NCI-H2107 (cell line): ENCODE data around the gene GLP2R.

ENCODE experiments used
- DNase-seq: peaks from one replicate; lab custom pipeline; 2025; lab: John Stamatoyannopoulos, UW

The GLP2R gene

DNA sequence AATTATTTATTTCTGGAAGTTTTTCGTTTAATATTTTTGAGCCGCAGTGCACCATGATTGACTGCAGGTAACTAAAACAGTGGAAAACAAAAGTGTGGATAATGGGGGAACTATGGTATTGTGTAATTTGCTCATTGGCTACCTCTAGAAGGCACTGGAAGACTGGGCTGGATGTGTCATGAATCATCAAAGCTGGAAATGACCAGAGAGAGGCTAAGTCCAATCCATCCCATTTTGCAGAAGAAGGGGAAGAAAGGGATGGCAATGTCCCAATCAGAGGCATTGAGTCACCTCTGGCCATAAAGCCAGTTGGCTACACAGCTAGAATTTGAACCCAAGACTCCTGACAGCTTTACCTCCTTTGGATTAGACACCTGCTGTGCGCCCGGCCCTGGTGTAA, 29.3 kb downstream of the GLP2R start:
- no peak for DNase-seq

DNA sequence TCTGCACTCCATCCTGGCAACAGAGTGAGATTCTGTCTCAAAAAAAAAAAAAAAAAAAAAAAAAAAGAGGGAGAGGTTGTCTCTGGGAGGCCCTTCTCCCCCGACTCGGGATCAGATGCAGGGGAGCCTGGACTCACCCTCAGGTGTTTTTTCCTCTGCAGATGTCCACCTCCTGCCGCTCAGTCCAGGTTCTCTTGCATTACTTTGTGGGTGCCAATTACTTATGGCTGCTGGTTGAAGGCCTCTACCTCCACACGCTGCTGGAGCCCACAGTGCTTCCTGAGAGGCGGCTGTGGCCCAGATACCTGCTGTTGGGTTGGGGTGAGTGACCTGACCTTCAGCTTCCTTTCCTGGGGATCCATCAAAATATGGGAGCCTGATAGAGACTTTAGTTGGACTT, 34.1 kb downstream of the GLP2R start:
- DNase-seq, result no peak

DNA sequence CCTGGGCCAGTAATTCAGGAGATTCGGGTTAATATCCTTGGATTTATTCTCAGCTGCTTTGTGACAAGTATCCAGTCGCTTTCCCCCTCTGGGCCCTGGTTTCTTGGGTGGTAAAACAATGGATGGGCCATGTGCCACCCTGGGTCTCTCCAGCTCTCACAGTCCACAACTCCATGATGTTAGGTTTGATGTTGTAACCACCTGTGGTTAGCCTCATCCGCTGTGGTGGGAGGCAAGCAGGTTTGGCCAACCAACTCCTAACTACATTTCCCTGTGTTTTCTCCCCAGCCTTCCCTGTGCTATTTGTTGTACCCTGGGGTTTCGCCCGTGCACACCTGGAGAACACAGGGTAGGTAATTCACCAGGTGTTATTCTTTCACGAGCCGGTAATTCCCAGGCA, 35.1 kb downstream of the GLP2R start:
- no peak for DNase-seq

DNA sequence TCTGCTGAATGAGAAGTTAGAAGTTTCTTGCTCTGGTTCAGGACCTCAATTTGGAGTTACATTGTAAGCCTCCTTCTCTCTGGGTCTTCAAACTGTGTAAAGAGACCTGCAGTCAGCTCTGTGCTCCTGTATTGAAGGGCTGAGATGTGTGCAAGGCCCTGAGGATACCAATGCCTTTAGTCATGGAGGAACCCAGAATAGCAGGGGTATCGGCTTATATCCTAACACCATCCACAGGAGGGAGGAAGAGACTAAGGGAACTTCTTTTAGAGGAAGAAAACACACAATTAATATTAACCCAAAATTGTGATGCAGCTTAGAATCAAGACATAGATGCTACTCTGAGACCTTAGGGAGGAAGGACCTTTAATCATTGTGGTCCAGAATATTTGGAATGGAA, 36.5 kb downstream of the GLP2R start:
- DNase-seq, result no peak

DNA sequence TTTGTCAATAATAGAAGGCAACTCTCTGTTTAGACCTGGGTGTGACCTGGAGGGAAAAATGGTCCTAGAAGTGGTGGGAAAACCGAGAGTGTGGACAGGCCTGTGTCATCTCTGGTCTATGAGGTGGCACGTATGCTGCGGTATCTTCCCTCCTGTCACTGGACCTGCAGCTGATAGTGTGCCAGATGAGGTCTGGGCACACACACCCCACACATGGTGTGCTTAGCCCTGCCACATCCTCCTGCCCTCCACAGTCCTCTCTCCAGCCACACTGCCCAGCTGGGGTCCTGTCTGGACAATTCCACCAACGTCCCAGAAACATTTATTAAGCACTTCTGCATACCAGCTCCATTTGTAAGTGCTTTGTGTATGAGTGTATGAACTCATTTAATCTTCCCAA, 37.2 kb downstream of the GLP2R start:
- no peak for DNase-seq

DNA sequence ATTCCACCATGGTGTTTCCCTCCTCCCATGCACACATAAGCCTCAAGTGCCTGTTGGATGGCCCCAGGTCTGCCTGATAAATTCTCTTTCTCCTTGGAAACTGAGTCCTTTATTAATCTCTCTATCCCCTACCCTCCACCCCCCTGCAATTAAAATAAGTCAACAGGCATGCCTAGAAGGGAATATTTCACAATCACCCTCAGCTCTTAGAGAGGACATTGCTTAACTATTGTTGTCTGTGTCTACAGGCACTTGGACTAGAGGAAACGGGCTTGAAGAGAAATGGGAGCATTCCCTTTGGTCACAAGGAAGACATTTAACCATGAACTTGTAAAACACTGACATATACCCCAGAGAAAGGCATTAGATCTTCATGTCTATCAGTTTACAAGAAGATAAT, 39.9 kb downstream of the GLP2R start:
- DNase-seq, result no peak

DNA sequence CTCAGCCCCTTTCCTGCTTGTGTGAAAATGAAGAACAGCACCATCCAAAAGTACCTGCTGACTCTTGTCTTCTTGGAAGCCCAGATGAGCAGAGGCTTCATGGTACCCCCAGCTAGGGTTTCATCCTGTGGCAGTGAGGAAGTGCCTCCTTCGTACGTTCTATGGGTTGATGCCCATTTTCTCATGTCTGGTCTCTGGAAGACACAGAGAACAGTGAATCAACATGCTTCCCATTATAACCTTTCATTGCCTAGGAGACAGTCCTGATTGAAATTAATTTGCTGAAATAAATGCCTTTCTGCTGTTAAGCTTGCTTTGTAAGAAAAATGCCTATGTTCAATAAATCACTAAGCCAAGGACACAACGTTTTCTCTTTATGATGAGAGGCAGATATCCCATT, 42.8 kb downstream of the GLP2R start:
- no peak for DNase-seq

DNA sequence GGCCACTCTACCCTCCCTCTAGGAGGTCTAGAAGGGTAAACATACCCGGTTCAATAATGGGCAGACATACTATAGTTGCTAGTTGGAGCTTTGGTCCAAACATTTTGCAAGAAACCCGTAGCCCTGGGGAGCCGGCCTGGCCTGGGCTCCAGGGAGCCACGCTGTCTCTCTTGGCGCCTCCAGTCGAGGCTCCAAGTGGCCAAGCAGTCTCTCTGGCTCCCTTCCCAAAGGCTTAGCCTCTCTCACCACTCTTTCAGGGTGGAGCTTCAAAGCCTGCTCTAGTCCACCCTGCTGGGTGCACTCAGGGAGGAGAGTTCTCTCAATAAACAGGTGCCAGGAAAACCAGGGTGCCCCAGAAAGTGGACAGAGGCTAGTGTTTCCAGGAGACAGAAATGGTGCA, 47.1 kb downstream of the GLP2R start:
- DNase-seq, result no peak

DNA sequence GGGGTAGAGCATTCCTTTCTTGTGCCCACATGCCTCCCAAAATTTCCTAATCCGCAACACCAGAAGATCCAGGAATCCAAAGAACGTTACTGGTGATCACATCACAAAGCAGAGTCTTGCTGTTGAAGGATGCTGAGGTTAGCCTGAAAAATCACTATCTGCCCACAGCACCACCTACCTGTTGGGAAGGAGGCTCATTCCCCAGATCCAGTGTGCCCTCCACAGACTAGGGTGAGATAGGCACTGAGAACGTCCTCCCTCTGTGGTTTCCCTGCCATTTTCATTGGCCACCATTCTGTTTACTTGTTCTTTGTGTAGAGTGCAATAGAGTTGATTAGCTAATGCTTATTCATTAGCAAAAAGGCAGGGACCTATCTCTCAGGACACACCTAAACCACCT, 49.0 kb downstream of the GLP2R start:
- no peak for DNase-seq

DNA sequence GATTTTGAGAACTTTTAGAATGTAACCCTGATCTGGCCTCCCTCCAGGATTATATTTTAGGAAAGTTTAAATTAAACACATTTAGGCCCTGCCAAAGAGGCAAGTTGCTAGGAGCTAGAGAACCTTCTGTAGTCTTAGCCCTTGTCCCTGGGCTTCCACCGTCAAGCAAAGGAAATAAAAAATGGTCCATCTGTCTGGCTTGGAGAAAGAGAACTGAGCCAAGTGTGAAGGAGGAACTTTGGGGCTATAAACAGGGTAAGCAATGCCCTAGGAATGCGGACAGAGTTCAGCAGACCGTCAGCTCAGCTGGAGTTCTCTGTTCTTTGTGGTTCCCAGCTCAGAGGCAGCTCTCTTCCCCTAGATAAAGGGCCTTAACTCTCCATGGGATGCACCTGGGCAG, 49.7 kb downstream of the GLP2R start:
- no peak for DNase-seq

DNA sequence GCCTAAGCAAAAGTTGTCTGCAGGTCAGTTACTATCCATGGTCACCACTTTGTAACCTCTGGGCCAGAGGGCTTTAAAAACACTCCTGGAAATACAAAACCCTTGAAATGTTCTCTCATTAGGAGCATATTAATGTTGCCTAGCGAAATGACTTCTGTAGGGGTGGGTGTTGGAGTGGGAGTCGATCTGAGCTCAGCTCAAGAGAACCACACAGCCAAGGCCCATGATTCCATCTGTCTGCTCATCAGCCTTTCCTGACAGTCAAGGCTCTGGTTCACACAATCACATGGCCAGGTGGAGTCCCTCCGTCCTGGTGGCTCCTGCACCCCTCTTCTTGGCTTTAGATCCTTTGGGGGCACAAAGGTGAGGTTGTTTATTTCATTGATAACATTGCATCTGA, 52.6 kb downstream of the GLP2R start:
- DNase-seq, result no peak

DNA sequence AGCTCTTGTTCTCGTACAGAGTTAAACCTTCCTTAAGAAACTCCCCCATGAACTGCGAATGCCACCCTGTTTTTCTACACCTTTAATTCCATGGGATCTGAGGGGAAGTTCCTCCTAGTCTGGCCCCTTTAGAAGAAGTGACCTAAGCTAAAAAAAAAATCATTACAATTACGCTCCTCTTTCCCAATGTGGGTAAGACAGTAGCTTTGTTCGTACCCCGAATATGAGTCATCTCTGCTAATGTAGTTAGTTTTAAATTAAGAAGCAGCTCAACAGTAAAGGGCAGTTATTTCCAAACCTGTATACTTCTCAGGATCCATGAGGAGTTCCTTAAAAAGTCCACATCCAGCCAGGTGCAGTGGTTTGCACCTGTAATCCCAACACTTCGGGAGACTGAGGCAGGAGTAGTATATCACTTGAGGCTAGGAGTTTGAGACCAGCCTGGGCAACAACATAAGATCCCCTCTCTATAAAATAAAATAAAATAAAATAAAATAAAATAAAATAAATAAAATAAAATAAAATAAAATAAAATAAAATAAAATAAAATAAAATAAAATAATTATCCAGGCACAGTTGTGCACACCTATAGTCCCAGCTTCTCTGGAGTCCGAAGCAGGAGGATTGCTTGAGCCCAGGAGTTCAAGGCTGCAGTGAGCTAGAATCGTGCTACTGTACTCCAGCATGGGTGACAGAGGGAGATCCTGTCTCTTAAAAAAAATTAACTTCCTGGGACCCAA, 53.2 kb downstream of the GLP2R start:
- DNase-seq, result no peak

DNA sequence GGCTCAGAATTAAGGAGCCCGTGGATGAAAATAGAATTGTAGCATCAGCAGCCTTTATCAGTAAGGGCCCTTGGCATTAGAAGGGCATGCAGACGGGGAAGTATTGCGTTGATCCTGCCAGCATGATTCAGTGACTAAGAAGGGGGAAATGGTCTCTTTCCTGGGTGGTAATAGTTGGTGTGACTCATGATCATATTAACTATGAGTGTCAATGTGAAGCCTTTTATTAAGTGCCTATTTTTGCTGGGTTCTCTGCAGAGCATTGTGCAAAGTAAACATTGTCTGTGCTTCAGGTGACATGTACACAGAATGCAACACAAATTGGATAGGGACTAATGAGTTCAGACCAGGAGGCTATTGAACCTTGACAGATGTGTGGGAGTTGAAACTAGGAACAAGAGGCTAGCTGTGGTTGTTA, 54.9 kb downstream of the GLP2R start:
- DNase-seq, result no peak

DNA sequence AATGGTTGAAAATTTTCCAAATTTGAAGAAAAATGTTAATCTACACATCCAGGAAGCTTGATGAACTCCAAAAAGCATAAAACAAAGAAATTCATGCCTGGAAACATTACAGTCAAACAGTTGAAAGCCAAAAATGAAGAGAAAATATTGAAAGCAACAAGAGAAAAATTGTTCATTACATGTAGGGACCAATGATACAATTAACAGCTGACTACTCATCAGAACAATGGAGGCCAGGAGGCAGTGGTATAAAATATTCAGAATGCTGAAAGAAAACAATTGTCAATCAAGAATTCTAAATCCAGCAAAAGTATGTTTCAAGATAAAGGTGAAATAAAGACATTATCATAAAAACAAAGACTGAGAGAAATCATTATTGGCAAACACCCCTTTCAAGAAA, 57.7 kb downstream of the GLP2R start:
- no peak for DNase-seq

DNA sequence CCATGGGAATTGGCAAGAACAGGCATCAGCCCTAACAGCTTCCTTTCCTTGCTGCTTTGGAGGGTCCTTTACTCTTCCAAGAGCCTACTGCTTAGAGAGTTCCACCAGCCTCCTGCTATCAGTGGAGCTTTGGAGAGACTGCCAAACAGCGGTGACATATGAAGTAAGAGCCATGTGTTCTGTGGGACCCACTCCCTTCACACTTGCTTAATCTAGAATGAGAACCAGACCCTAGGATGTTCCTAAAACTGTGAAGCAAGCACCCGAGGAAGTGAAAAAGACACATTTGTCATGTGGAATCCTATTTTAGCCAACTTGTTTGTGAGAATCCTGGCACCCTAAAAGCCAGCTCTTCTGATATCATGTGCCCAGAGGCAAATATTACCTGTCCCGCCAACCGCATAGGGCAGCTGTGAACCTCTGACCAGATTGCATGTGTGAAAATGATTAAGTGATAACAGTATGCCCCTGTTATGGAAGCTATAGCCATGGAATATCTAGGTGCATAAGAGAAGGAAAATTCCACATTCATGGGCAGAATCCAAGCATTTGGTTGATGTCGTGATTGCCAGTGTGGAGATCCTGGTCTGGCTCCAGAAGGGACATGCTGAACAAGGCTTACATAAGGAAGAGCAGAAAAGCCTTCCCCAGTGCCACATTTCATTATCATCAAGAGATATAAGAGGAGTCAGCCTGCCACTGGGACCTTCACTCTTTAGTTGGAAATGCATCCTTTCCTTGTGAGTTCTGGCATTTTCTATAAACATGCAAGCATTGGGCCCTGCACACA, 60.6 kb downstream of the GLP2R start:
- no peak for DNase-seq

DNA sequence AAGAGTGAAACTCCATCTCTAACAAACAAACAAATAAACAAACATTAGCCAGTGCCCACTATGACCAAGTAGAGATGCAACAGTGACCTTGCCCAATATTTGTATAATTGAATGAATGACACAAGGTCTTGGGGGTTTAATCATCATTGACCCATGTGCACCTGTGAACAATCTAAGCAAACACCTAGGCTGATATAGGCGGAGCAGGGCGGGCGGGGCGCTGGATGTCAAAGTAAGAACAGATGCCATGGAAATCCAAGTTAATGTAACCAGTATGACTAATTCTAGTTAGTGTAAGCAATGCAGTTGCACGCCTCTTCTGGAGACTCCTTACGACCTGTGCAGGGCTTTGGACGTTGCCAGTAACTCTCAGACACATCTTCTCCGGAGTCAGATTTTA, 61.8 kb downstream of the GLP2R start:
- no peak for DNase-seq

DNA sequence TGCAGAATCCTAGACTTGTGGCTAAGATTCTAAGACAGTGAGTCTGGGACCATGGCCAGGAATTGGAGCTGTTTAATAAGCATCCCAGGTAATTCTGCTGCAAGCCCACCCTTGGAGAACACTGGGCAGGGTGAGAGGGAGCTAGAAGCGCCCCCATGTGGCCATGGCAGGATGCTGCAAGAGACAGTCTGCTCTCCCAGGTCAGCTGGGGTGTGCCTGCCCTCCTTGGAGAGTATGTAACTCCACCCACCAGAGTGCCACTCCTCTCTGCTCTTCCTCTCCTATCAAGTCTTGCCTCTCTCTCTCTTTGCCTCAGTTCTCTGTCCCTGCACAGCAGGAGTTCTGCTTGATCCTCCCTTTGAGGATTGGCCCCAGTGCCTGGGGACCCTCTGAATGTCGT, 64.4 kb downstream of the GLP2R start:
- DNase-seq, result no peak

DNA sequence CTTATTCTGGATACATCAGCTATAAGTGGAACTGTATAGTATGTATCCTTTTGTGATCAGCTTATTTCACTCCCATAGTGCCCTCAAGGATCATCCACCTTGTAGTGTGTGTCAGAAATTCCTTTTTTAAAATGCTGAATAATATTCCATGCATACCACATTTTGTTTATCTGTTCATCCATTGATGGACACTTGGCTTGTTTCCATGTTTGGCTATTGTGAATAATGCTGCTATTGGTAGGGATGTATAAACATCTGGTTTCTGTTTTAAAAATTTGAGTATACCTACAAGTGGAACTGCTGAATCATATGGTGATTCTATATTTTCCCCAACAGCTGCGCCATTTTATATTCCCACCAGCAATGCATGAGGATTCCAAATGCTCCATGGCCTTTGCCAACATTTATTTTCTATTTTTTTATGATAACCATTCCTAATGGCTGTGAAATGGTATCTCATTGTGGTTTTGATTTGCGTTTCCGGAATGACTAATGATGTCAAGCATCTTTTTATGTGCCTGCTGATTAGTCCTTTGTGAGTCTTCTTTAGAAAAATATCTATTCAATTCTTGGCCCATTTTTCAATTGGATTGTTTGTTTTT, 67.8 kb downstream of the GLP2R start:
- no peak for DNase-seq

DNA sequence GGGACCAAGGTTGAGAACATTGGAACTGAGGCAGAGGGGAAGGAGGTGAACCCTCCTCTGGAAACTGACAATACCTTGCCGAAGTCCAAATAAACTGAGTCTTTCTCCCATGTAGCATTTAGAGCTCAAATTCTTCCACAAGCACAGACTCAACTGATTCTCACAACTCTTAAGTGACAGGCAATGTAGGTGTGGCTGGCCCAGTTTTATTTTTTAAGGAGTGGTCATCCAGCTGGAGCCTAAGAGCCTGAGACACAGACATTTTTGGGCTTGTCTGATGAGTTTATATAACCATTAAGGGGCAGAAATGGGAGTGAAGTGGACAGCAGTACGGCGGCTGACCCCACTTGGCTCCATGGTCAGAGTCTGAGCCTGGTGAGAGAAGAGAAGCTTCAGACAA, 68.5 kb downstream of the GLP2R start:
- no peak for DNase-seq

DNA sequence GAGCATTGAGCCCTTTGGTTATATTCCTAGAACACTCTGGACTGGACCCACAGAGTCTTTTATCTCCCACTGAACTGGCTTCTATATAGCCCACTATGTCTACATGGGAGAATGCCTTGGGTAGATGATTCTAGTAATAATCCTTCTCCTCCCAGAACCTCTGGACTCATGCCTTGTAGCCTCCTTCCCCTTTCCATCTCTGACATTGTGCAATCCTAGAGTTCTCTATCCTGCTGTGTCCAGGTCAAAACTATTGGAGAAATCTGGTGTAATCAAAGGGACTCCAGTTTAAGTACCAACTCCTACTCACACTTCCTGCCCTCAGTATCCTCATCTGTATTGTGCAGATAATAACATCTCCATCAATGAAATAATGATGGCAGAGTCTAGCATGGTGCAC, 70.2 kb downstream of the GLP2R start:
- no peak for DNase-seq

DNA sequence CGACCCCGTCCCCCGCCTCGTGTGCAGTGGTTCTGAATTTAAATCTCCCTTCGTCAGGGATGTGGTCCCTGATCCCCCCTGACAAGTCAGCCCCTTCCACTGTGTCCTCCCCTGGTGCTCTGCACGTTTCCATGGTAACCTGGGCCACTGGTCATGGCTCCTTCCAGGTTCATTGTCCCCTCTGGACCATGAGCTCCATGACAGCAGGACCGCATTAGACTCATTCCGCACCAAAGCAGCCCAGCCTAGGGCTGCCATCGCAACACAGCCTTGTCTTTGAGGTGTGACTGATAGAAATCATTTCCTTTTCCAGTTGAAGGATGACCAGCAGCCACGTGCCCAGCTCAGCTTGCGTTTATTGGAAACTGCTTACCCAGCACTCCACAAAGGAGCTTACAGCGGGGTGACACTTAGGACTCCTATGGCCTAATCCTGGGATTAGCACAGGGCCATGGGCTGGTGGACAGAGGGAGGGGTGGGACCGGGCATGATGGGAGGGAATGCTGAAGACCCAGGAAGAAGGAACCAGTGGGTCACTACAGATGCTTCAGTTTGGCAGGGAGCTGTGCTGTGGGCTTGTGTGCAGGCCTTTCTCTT, 71.7 kb downstream of the GLP2R start:
- DNase-seq, result no peak

DNA sequence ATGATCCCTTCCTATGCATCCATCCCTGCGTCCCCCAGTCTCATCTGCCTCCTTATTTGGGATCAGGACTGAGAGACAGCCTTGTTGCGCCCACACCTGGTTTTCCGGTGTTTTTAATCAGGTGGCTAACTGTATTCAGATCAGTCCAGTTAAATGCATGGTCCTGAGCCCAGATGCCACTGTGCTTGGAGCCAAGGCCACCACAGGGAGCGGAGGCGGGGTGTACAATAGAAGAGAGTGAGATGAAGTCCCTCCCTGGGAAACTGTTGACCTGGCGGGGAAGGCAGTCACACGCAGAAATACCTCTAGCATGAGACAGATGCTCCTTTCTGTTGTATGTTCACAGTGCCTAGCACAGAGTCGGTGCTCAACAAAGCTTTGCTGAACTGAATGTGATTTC, 73.1 kb downstream of the GLP2R start:
- no peak for DNase-seq
